HG03457 (cell line): ENCODE data around the gene GID8.

Experiments used
- ATAC-seq: cut with Tn5 transposase; IDR thresholded peaks from one replicate; pipeline ENCODE4 v1.9.1; 2021; ENCODE audit warnings: moderate number of reproducible peaks; ENCODE audit not compliant: unreplicated experiment

GID8 gene

DNA sequence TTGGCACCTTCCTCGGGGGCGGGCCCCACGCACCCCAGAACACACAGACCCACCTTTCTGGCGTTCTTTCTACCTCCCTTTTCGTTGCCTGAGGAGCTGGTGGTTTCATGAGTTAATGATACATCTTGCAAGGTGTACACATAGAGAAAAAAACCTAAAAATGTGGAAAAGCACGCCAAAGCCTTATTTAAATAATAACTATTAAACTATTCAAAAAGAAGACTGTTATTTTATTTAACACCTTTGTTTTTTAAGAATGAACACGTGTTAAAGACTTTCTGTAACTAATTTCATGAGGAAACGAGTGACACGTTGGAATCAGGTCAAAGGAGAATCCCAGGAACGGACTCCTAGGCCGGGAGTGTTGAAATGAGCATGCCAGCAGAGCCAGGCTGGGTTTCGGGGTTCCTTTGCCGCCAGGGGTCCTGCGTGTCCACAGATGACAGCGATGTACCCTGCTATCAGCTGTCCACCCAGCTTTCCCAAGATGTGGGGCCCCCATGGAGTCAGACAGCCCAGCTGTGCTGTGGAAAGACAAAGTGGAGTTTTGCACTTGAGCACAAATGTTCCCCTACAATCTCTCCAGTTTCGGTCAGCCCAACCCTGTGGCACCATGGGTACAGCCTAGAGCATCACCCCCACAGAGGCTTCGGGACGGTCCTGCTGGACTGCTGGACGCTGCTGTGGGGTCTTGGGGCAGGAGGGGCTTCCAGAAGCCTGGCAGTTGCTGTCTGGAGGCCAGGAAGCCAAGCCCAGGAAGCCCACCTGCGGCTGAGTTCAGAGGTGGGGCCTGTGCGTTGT lies 30.6 kb downstream of the GID8 start:
- ATAC-seq, result no peak

DNA sequence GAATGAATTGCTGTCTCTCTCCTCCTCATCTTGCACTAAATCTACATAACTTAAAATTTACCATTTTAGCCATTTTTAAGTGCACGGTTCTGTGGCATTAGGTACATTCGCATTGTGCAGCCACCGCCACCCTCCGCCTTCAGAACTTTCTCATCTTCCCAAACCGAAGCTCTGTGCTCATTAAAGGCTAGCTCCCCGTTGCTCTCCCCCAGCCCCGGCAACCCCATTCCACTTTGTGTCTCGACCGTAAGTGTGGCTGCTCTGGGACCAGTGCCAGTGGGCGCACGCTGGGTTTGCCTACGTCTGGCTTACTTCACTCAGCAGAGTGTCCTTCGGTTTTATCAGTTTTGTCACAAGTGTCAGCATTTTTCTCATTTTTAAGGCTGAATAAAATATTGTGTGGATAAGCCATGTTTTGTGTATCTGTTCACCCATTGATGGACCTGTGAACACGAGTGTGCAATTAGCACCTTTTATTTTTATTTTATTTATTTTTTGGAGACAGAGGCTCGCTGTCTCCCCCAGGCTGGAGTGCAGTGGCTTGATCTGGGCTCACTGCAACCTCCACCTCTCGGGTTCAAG lies 31.3 kb downstream of the GID8 start:
- no peak for ATAC-seq

DNA sequence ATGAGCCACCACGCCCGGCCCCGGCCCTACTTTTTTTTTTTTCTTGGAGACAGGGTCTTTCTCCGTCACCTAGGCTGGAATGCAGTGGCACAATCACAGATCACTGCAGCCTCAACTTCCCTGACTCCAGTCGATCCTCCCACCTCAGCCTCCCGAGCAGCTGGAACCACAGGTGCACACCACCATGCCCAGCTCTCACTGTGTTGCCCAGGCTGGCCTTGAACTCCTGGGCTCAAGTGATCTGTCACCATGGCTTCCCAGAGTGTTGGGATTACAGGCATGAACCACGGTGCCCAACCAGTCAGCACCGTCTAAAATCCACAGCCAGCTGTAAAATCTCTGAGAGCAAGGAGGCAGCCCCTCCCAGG lies 32.0 kb downstream of the GID8 start:
- ATAC-seq, result no peak

DNA sequence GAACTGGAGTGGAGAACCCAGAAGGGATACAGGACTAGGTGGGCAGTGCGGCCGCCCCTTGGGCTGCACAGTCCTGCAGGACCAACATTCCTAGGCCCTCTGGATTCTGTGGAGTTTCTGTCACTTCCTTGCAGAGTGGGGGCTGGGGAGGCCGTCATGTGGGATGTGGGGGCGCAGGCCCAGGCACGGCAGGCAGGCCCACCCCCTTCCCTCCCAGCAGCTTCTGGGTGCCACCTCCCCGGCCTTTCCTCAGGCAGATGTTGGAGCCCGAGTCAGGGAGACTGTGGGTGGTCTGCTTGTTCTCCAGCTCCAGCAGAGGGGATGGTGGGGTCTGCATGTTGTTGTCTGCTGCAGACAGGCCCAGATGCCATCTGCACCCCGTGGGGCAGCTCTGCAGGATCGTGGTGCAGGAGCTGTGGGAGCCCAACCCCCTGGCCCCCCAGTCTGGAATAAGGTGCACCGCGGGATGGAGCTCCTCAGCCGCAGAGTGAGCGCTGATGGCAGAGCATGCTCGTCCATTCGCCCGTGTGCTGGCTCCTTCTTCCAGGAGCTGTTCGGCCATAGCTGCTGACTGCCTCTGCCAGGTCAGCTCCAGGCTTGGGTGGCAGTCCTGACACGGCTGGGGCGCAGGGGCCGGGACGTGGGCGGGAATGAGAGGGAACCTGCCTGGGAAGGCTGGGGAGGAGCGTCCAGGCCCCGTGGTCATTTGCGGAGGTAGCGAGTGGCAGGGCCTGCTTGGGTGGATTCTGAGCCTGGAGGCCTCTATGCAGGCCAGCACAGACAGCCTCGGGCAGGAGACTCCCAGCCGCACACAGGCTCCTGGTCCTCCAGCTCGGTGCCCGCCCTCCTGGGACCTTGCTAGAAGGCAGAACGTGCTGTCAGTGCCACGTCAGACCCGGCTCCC lies 32.6 kb downstream of the GID8 start:
- ATAC-seq, result no peak

DNA sequence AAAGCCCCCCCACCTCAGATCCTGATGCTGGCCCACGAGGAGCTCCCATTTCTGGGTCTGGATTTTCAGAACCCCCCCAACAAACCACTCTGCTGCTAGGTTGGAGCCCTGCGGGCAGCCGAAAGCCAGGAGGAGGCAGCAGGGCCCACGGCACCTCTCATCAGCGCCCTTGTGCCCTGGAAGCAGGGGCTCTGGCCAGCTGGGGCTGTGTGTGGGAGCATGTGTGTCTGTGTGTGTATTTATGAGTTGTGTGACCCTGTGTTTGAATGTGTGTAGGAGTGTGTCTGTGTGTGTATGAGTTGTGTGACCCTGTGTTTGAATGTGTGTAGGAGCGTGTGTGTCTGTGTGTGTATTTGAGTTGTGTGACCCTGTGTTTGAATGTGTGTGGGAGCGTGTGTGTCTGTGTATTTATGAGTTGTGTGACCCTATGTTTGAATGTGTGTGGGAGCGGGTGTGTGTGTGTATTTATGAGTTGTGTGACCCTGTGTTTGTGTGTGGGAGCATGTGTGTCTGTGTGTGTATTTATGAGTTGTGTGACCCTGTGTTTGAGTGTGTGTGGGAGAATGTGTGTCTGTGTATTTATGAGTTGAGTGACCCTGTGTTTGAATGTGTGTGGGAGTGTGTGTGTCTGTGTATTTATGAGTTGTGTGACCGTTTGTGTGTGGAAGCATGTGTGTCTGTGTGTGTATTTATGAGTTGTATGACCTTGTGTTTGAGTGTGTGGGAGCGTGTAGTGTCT lies 33.4 kb downstream of the GID8 start:
- no peak for ATAC-seq

DNA sequence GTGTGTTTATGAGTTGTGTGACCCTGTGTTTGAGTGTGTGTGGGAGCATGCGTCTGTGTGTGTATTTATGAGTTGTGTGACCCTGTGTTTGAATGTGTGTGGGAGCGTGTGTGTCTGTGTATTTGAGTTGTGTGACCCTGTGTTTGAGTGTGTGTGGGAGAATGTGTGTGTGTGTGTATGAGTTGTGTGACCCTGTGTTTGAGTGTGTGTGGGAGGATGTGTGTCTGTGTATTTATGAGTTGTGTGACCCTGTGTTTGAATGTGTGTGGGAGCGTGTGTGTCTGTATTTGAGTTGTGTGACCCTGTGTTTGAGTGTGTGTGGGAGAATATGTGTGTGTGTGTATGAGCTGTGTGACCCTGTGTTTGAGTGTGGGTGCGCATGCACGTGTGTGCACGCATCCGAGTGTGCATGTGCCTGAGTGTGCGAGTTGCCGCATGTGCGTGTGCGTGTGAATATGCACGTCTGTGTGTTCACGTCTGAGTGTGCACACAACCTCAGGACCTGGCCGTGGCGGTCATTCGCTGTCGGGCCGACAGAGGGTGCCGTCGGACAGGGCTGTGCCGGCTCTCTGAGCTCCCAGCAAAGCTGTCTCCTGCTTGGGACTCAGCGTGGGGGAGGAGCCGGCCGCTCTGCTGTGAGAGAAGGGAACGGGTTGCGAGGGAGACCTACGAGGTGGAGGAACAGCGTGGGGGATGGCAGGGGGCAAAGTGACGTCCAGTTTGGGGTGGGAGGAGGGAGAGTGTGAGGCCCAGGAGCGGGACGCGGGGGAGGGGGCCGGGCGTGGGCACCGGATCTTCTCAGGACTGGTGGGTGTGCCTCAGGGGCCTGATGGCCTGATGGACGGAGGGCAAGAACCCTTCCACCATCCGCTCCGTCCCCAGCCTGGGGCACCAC lies 34.2 kb downstream of the GID8 start:
- ATAC-seq, result peak; percentile 49

DNA sequence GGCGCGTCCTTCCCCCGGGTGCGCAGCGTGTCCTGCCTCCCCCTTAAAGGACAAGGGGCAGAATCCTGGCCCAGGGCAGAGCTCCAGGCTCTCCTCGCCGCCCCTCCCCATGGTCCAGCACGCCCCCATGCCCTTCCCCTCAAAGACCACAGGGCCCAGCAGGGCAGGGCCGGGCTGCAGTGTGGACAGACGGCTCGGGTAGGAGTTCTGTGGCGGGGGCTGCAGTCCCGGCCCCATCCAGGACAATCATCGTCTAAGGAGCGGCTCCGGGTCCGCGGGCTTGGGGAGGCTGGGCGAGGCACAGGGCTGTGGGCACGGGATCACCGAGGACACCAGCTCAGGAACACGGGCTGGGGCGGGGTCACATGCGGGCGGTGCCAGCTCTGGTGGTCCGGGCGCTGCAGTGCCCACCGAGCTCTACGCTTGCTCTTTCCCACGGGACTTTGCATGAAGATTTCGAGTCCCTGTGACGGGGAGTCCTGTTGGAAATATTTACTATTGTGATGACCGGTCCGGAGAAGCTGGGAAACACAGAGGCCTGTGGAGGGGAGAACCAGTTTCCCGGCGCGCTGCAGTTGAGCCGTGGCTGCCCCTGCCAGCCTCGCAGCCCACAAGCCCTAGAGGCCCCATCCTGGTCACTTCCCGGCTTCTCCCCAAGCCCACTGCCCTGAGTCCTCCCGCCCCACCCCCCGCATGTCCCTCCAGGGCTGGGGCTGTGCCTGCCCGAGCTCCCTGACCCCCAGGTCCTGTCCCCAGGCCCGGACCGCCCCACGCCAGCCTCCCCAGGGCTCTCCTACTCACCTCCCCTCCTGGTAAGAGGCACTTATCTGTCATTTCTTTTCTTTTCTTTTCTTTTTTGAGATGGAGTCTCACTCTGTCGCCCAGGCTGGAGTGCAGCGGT lies 35.1 kb downstream of the GID8 start:
- ATAC-seq, result no peak

DNA sequence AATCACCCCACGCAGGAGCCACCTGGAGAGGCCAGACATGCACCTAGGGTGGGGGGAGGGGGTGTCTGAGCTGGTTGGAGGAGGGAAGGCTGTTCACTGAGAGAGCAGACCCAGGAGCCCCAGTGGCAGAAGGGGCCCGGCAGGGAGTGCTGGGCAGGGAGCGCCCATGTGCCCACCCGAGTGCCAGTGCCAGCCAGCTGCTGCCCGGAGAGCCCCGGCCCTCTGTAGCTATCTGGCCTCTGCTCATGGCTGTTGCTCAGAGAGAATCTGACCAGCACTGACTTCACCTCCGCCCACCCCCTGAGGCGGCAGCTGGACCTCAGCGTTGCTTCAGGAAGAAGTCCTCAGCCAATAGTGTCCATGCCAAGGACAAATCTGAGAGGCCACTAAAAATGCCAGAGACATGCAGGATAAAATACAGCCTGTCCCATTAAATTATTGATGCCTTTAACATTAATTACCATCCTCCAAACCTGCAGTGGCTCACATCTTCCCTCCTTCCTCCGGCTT lies 37.4 kb downstream of the GID8 start:
- ATAC-seq, result no peak

DNA sequence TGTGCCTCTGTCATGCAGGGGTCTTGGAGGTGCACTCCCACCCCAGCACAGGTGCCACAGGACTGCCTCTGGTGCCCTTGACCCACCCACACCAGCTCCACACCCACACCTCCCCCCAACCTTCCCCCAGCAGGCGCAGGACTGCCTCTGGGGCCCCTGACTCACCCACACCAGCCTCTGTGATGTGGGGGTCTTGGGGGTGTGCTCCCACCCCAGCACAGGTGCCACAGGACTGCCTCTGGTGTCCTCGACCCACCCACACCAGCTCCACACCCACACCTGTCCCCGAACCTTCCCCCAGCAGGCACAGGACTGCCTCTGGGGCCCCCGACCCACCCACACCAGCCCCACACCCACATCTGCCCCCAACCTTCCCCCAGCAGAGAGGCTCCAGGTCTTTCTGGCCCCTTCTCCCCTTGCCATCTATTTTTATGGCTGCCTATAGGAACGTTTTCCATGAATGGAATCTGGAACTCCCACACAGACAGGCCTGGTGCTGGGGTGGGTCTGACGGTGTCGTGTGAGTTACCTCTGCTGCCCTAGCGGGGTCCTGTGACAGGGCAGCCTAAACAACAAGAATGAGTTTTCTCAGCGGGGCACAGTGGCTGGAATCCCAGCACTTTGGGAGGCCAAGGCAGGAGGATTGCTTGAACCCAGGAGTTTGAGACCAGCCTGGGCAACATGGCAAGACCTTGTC lies 38.0 kb downstream of the GID8 start:
- no peak for ATAC-seq

DNA sequence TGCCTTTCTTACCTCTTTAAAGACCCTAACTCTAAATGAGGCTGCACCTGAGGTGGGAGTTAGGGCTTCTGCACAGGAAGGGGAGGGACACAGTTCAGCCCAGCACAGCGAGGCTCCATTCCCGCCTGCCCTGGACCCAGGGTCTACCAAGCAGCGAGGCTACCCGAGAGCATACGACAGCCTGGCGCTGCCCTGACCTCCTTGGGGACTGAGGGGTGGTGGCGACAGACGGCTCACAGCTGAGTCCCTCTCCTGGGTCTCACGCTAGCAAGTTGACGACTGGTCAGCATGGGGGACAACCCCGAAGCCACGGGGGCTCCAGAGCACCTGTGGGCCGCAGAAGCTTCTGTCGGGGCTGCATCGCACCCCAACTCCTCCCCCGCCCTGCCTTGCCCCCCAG lies 38.9 kb downstream of the GID8 start:
- ATAC-seq, result no peak

DNA sequence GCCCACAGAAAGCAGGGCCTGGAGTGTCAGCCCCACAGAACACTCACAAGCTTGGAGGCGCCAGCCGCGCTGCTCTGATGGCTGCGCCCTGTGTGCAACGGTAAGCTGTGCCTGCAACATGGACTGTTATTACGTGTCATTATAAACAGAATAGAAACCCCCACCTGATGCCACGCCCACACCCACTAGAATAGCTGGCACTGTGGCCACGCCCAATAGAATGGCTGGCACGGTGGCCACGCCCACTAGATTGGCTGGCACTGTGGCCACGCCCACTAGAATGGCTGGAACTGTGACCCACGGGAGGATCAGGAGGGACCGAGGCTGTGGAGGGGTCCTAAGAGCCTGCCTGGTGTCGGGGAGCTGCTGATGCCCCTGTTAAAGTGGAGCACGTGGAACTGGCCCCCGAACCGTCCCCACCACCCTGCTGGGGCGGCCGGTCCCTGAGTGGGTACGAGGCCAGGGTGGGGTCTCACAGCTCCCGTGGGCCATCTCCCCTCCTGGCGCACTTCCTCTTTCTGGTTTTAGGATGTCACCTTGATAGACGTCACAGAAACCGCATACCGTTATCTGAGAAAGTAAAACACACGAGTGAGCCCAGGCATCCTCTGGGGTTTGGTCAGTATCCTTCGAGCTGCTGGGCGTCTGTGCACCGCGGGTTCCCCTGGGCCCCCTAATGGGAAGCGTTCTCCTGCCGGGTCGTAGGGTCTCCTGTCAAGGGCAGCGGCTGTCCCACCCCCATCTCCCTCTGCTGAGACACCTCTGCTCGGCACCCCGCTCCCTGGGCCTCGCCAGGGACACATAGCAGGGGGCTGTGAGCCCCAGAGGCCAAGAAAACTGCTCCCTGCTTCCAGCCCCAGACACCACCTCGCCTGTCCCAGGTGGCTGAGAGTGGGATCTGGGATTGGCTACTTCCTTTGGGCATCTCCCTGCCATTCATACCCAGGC lies 39.9 kb downstream of the GID8 start:
- ATAC-seq, result peak; percentile 39

DNA sequence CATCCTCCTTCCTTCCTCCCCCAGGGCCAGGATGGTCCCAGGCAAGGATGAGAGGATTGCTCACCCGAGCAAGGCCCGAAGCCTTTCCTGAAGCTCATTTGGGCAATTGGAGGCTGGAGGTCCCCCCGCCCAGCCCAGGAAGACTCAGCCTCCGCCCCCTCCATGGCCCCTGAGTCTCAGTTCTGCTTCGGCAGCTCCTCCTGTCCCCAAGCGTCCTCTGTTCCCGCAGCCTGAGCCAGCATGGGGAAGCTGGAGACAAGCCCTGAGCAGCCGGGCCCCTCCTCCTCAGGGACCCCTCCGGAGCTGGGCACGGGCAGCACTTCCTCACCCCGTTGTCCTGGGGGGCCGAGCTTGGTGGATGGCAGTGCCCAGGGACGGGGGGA lies 40.6 kb downstream of the GID8 start:
- ATAC-seq, result no peak

DNA sequence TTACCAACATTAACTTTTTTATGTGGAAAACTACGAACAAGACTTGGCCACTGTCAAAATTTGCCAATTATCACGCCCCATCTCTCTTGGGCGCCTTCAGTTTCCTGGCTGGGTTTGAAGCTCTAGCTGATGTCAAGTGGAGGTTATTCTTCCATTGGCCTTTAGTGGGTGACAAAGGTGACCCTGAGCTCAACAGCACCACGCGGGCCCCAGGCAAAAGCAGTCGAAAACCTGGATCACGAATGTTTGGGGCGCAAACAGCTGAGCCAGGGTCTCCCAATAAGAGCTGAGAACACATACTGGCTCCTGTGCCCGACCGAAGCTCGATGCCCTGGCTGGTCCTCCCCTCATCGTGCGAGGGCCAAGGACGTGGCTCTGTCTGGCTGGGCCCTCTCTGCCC lies 41.4 kb downstream of the GID8 start:
- no peak for ATAC-seq

DNA sequence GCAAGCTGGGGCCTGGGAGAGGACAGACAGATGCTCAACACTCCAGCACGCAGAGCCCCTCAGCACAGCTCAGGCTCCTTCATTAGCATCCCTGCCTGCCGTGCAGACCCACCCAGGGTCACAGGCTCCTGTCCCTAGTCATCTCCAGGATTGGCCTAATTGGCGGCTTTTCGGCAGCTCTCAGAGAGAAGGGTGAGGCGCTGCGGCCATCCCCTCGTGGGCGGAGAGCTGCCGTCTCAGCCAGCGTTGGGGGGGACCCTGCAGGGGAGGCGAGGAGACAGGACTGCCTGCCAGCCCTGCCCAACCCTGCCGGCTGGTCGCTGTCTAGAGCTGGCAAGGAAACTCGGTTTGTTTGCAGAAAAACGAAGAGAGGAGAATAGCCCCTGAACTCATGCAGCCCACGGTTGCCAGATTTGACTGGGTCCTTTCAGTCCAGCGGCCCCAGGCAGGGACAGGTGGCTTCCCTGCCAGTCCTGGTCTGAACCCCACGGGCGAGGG lies 42.0 kb downstream of the GID8 start:
- no peak for ATAC-seq

DNA sequence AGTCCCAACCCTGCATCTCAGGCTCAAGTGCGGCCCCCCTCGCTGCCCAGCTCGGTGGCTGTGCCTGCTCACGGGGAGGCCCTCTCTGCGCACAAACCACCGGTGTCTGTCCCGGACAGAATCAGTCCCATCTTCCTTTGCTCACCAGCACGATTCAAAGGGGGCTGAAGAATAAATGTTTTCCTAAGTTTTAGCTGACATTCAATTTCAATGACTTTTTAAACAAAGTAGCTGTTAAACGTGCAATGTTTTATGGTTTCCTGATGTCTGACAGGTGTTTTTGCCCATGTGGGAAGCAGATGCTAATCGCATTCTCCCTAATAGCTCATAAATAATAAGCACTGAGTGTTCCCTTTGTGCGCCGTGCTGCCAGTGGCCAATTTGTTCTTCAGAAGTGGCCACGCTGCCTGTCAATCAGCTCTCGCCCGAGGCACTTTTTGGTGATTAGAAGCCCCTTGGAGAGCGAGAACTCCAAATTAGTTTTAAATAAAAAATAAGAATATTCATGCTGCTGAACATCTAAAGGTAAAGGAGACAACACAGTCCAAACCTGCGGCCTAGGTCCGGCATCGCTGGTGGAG lies 42.5 kb downstream of the GID8 start:
- no peak for ATAC-seq

DNA sequence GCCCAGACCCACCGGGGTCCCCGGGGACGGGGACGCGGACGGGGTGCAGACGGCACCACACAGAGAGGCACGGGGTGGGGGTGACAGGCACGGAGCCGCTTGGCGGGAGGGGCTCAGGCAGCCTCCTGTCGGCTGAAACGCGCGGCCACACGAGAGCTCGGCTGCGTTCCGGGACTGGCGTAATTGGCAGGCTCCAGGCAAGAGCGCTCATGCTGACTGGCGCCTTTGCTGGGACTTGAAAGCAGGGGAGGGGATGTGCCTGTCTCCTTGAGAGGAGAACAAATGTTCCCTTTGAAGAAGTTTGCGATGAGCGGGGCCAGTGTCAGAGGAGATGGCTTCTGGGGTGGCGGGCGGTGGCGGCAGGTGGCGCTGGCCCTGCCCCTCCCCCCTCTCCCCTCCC lies 43.0 kb downstream of the GID8 start:
- ATAC-seq, result no peak
